H1 (cell line): ENCODE results near the gene OLFML2B. TPM values are rescaled to one million over a fixed set of nuclear protein-coding genes. Genes with fewer than 3 reads are reported as not detected.

Experiments
- CTCF ChIA-PET: fragments of 300-600 bp; sonication (Branson Sonifier 250); formaldehyde crosslinking; loops from one replicate; lab custom pipeline; 2021; ENCODE audit not compliant: partially characterized antibody; lab: Charles Lee
- POLR2A ChIA-PET: fragments of 300-600 bp; sonication (Branson Sonifier 250); formaldehyde crosslinking; loops from one replicate; lab custom pipeline; 2021; ENCODE audit warnings: inconsistent platforms; ENCODE audit not compliant: partially characterized antibody; lab: Charles Lee
- DNase-seq, 2 experiments: peaks; one replicate each; pipeline versions ENCODE4 v3.0.0 to v3.0.0-alpha.2; 2010 to 2022; ENCODE audit warnings: low spot score in 2 of 2, low read depth in 1 of 2, mixed read lengths in 1 of 2
- FAIRE-seq: peaks from 2 replicates; lab custom pipeline; 2011; peaks lifted over from hg19 to GRCh38; lab: Jason Lieb, UNC
- H2AFZ ChIP-seq: 2 replicates; pipeline ENCODE4 v1.8.1; 2012; ENCODE audit warnings: low read length, inconsistent platforms
- H2AK5ac ChIP-seq: 2 replicates; pipeline ENCODE4 v1.6.1; 2013; ENCODE audit warnings: low read depth, low read length
- H2BK120ac ChIP-seq: replicated peaks from 2 replicates; pipeline ENCODE3; 2013; ENCODE audit warnings: low read depth, low read length, inconsistent platforms
- H2BK12ac ChIP-seq: 2 replicates; pipeline ENCODE4 v1.6.1; 2013; ENCODE audit warnings: low read depth, low read length
- H2BK15ac ChIP-seq: 2 replicates; pipeline ENCODE4 v1.6.1; 2013; ENCODE audit warnings: low read length
- H2BK20ac ChIP-seq: 2 replicates; pipeline ENCODE4 v1.6.1; 2013; ENCODE audit warnings: low read length
- H2BK5ac ChIP-seq: 2 replicates; pipeline ENCODE4 v1.6.1; 2013; ENCODE audit warnings: low read depth, low read length
- H3K14ac ChIP-seq: 2 replicates; pipeline ENCODE4 v1.6.1; 2013; ENCODE audit warnings: inconsistent platforms; ENCODE audit not compliant: insufficient read length
- H3K18ac ChIP-seq: 2 replicates; pipeline ENCODE4 v1.6.1; 2013; ENCODE audit warnings: low read length; ENCODE audit errors: extremely low read depth
- H3K23ac ChIP-seq: 2 replicates; pipeline ENCODE4 v1.6.1; 2013; ENCODE audit warnings: inconsistent platforms; ENCODE audit not compliant: insufficient read length
- H3K23me2 ChIP-seq: 2 replicates; pipeline ENCODE4 v1.6.1; 2013; ENCODE audit warnings: low read depth, low read length
- H3K27ac ChIP-seq: 2 replicates; pipeline ENCODE4 v1.6.1; 2011; ENCODE audit warnings: low read depth, low read length, inconsistent platforms
- H3K27me3 ChIP-seq, 4 experiments: replicated peaks in 1 of 4; 1 replicate in 1 of 4; 2 replicates in 3 of 4; pipeline versions ENCODE4 v1.6.1 to v1.8.1; 2011 to 2013; ENCODE audit warnings: low read length in 3 of 4, mild to moderate bottlenecking in 3 of 4, inconsistent platforms in 2 of 4, mixed read lengths in 2 of 4, moderate library complexity in 1 of 4; ENCODE audit not compliant: control insufficient read depth in 3 of 4, insufficient read depth in 3 of 4; ENCODE audit errors: extremely low read depth in 1 of 4
- H3K36me3 ChIP-seq, 4 experiments: 2 replicates each; pipeline versions ENCODE4 v1.6.1 to v1.8.1; 2011 to 2013; ENCODE audit warnings: mild to moderate bottlenecking in 4 of 4, low read length in 3 of 4, moderate library complexity in 2 of 4, control low read depth in 1 of 4, inconsistent platforms in 1 of 4; ENCODE audit not compliant: insufficient read depth in 4 of 4, control insufficient read depth in 2 of 4
- H3K4ac ChIP-seq: replicated peaks from 2 replicates; pipeline ENCODE3; 2013; ENCODE audit warnings: low read length, low read depth, mixed read lengths, inconsistent platforms; ENCODE audit not compliant: insufficient read length
- H3K4me1 ChIP-seq, 4 experiments: replicated peaks in 1 of 4; 1 replicate in 1 of 4; 2 replicates in 3 of 4; pipeline versions ENCODE4 v1.6.1 to v1.8.1; 2011 to 2013; ENCODE audit warnings: low read length in 3 of 4, inconsistent platforms in 2 of 4, mixed read lengths in 1 of 4; ENCODE audit not compliant: insufficient read depth in 4 of 4, control insufficient read depth in 3 of 4
- H3K4me2 ChIP-seq, 2 experiments: 2 replicates each; pipeline versions ENCODE4 v1.6.1 to v1.8.1; 2011 to 2013; ENCODE audit warnings: low read depth in 2 of 2, low read length in 2 of 2, control low read depth in 1 of 2, inconsistent platforms in 1 of 2, mild to moderate bottlenecking in 1 of 2; ENCODE audit not compliant: insufficient read depth in 1 of 2
- H3K4me3 ChIP-seq, 4 experiments: fragments of 200-600, 300-600 bp in 1 of 4; sonication (generic), shearing (Covaris generic), sonication (Bioruptor Twin) in 1 of 4; 2 replicates each; pipeline versions ENCODE4 v1.5.1 to v1.8.1; 2011 to 2016; ENCODE audit warnings: low read length in 4 of 4, low read depth in 3 of 4, control low read depth in 2 of 4, inconsistent platforms in 2 of 4, mild to moderate bottlenecking in 2 of 4, mixed read lengths in 1 of 4, moderate library complexity in 1 of 4; ENCODE audit not compliant: insufficient read depth in 2 of 4; ENCODE audit errors: extremely low read depth in 1 of 4
- H3K56ac ChIP-seq: replicated peaks from 2 replicates; pipeline ENCODE3; 2013; ENCODE audit warnings: low read depth, mild to moderate bottlenecking, mixed read lengths, low read length, inconsistent platforms; ENCODE audit not compliant: insufficient read length
- H3K79me1 ChIP-seq: 2 replicates; pipeline ENCODE4 v1.6.1; 2013; ENCODE audit warnings: low read depth, low read length, control low read depth
- H3K79me2 ChIP-seq, 2 experiments: 2 replicates each; pipeline versions ENCODE4 v1.6.1 to v1.8.1; 2012 to 2013; ENCODE audit warnings: low read length in 2 of 2, mild to moderate bottlenecking in 2 of 2, inconsistent platforms in 1 of 2; ENCODE audit not compliant: insufficient read depth in 2 of 2, control insufficient read depth in 1 of 2
- H3K9ac ChIP-seq, 4 experiments: replicated peaks in 1 of 4; 1 replicate in 1 of 4; 2 replicates in 3 of 4; pipeline versions ENCODE4 v1.6.1 to v1.8.1; 2011 to 2013; ENCODE audit warnings: low read depth in 3 of 4, low read length in 3 of 4, control low read depth in 2 of 4, mild to moderate bottlenecking in 2 of 4, moderate library complexity in 2 of 4, inconsistent platforms in 1 of 4; ENCODE audit errors: extremely low read depth in 1 of 4
- H3K9me3 ChIP-seq, 2 experiments: 2 replicates each; pipeline versions ENCODE4 v1.6.1 to v1.8.1; 2012 to 2013; ENCODE audit warnings: mild to moderate bottlenecking in 2 of 2, moderate library complexity in 2 of 2, control low read depth in 1 of 2, inconsistent platforms in 1 of 2, low read depth in 1 of 2, low read length in 1 of 2, mixed read lengths in 1 of 2; ENCODE audit not compliant: insufficient read depth in 2 of 2
- H4K20me1 ChIP-seq, 2 experiments: replicated peaks in 1 of 2; 2 replicates each; pipeline versions ENCODE3 to v1.8.1; 2011 to 2013; ENCODE audit warnings: inconsistent platforms in 2 of 2, low read length in 2 of 2, mild to moderate bottlenecking in 1 of 2; ENCODE audit not compliant: insufficient read depth in 2 of 2, control insufficient read depth in 1 of 2
- H4K5ac ChIP-seq: 2 replicates; pipeline ENCODE4 v1.6.1; 2013; ENCODE audit warnings: low read length, low read depth, mixed read lengths, inconsistent platforms; ENCODE audit not compliant: insufficient read length
- H4K8ac ChIP-seq: 2 replicates; pipeline ENCODE4 v1.8.0; 2013; ENCODE audit warnings: mild to moderate bottlenecking, moderate library complexity, low read length, inconsistent platforms; ENCODE audit not compliant: insufficient read depth; ENCODE audit errors: extremely low read depth
- H4K91ac ChIP-seq: replicated peaks from 2 replicates; pipeline ENCODE3; 2013; ENCODE audit warnings: low read length, mixed read lengths, inconsistent platforms; ENCODE audit not compliant: insufficient read length
- EGR1 ChIP-seq: IDR thresholded peaks from 2 replicates; pipeline ENCODE4 v1.6.1; 2011; ENCODE audit warnings: low read depth, low read length, borderline replicate concordance
- EP300 ChIP-seq, 2 experiments: IDR thresholded peaks; 1 replicate in 1 of 2; 2 replicates in 1 of 2; pipeline ENCODE4 v1.6.1; 2011 to 2012; ENCODE audit warnings: low read depth in 2 of 2, low read length in 2 of 2, mild to moderate bottlenecking in 2 of 2, borderline replicate concordance in 1 of 2, inconsistent platforms in 1 of 2, moderate library complexity in 1 of 2
- EZH2 ChIP-seq: fragments of 200-600 bp; sonication (generic); IDR thresholded peaks from 2 replicates; pipeline ENCODE4 v1.7.1; 2012; ENCODE audit warnings: low read depth, mild to moderate bottlenecking, moderate library complexity, low read length, inconsistent platforms; ENCODE audit not compliant: severe bottlenecking
- KDM4A ChIP-seq: IDR thresholded peaks from one replicate; pipeline ENCODE4 v1.7.1; 2012; ENCODE audit warnings: low read depth, mild to moderate bottlenecking, moderate library complexity, low read length, inconsistent platforms; ENCODE audit not compliant: severe bottlenecking
- POLR2A ChIP-seq, 2 experiments: IDR thresholded peaks; 1 replicate in 1 of 2; 2 replicates in 1 of 2; pipeline ENCODE4 v1.6.1; 2011; ENCODE audit warnings: low read depth in 2 of 2, low read length in 2 of 2, mild to moderate bottlenecking in 2 of 2; ENCODE audit errors: control extremely low read depth in 1 of 2
- POU5F1 ChIP-seq: IDR thresholded peaks from 2 replicates; pipeline ENCODE4 v1.6.1; 2011; ENCODE audit warnings: low read depth, mild to moderate bottlenecking, low read length, moderate library complexity
- RFX5 ChIP-seq: IDR thresholded peaks from 2 replicates; pipeline ENCODE4 v1.6.1; 2011; ENCODE audit warnings: low read depth, low read length, improper control_type of control experiment, borderline replicate concordance
- RNF2 ChIP-seq: fragments of 200-900, 300-1000 bp; sonication (generic); IDR thresholded peaks from 2 replicates; pipeline ENCODE4 v1.7.1; 2016; ENCODE audit warnings: borderline replicate concordance, low read depth, mild to moderate bottlenecking, antibody characterized with exemption, low read length; ENCODE audit not compliant: poor library complexity, severe bottlenecking; ENCODE audit errors: missing control alignments
- RXRA ChIP-seq: IDR thresholded peaks from 2 replicates; pipeline ENCODE4 v1.6.1; 2011; ENCODE audit warnings: low read depth, mild to moderate bottlenecking, low read length, moderate library complexity; ENCODE audit not compliant: insufficient read depth
- SIN3A ChIP-seq, 2 experiments: IDR thresholded peaks in 1 of 2; conservative IDR thresholded peaks in 1 of 2; 2 replicates each; pipeline ENCODE4 v1.6.1; 2011 to 2012; ENCODE audit warnings: low read length in 2 of 2, improper control_type of control experiment in 1 of 2, low read depth in 1 of 2, mild to moderate bottlenecking in 1 of 2
- SIRT6 ChIP-seq: IDR thresholded peaks from one replicate; pipeline ENCODE4 v1.7.1; 2012; ENCODE audit warnings: low read length, inconsistent platforms
- SIX5 ChIP-seq: IDR thresholded peaks from 2 replicates; pipeline ENCODE4 v1.6.1; 2011; ENCODE audit warnings: mild to moderate bottlenecking, low read depth, low read length
- TAF7 ChIP-seq: optimal IDR thresholded peaks from 2 replicates; pipeline ENCODE3; 2011; ENCODE audit warnings: low read depth, mild to moderate bottlenecking, inconsistent platforms, low read length, moderate library complexity, borderline replicate concordance
- YY1 ChIP-seq: IDR thresholded peaks from 2 replicates; pipeline ENCODE4 v1.6.1; 2011; ENCODE audit warnings: low read depth, mild to moderate bottlenecking, low read length
- WGBS, 2 experiments: shearing (Covaris generic) in 1 of 2; methylation state at CpG; one replicate each; pipeline versions ENCODE4 v1.1.6 to v1.1.7; 2013 to 2015; ENCODE audit warnings: low lambda C conversion rate in 2 of 2, mixed read lengths in 2 of 2, inconsistent platforms in 1 of 2, low coverage in 1 of 2, missing lambda C conversion rate in 1 of 2; ENCODE audit not compliant: insufficient replicate concordance in 2 of 2, insufficient coverage in 1 of 2, insufficient read length in 1 of 2; ENCODE audit errors: extremely low coverage in 1 of 2, missing lambda C conversion rate in 1 of 2; 5-methylcytosine and 5-hydroxymethylcytosine counted together
- polyA plus RNA-seq, 7 experiments: library from polyadenylated mRNA; depleted of rRNA in 3 of 7; stranded (reverse) in 5 of 7; unstranded in 2 of 7; fragments of >200 nt in 5 of 7; fragments of 200-250 nt in 2 of 7; gene quantifications; 1 replicate in 5 of 7; 2 replicates in 1 of 7; 4 replicates in 1 of 7; pipeline versions ENCODE4 v1.2.1 to v1.2.3, GENCODE V29; 2011 to 2013; ENCODE audit warnings: missing spikeins in 2 of 7, mixed read lengths in 2 of 7
- total RNA-seq: library from RNA; stranded (reverse); fragmentation: NEBNext Ultra II Directional; extraction: Animal tissue kit (Norgen Biotek cat#: 25700); gene quantifications from 2 replicates; pipeline ENCODE4 v1.2.1, GENCODE V29; 2021

OLFML2B gene
- total and polyA plus RNA-seq, 2 of the 8 experiments (the other 6 are each of a cell fraction or from before 2014, with no cell fraction given): 6.5 to 10.4 TPM

- no peak overlapping the region for H3K27ac ChIP-seq
- H2BK20ac ChIP-seq: no peak overlapping the region
- H3K23ac ChIP-seq: no peak overlapping the region
- no peaks in the 10 kb centered on the region for H3K27me3 ChIP-seq
- H3K79me1 ChIP-seq: no peaks in the 10 kb centered on the region
- H3K23me2 ChIP-seq: no peaks in the 10 kb centered on the region
- no peak for DNase-seq
- H3K18ac ChIP-seq: no peak overlapping the region
- H2BK5ac ChIP-seq: no peak overlapping the region
- H4K5ac ChIP-seq: no peak overlapping the region
- H3K14ac ChIP-seq: no peak overlapping the region
- no peaks in the 10 kb centered on the region for H3K36me3 ChIP-seq
- no peaks in the 10 kb centered on the region for H3K9me3 ChIP-seq
- no peak overlapping the region for H3K4me2 ChIP-seq
- no peak overlapping the region for H2BK15ac ChIP-seq
- no peak overlapping the region for H3K4ac ChIP-seq
- no peak overlapping the region for H2AFZ ChIP-seq
- no peak overlapping the region for H2BK12ac ChIP-seq
- no peaks in the 10 kb centered on the region for H3K79me2 ChIP-seq
- no peak overlapping the region for H4K91ac ChIP-seq
- no peak for FAIRE-seq
- no peak overlapping the region for H2AK5ac ChIP-seq
- POLR2A ChIA-PET: interaction anchor here (0.6 to 1.1 kb wide), 2 partner anchors 18 to 31 kb away, joined by 3 read pairs; no protein-coding TSS in a partner anchor
- no peak overlapping the region for H3K4me3 ChIP-seq
- H2BK120ac ChIP-seq: no peak overlapping the region
- H3K56ac ChIP-seq: no peak overlapping the region
- 91% methylated on average over 1 of the region's 1 CpG; no CpG with 5 or more reads in 1 of the 2 experiments for WGBS, 2 experiments
- CTCF ChIA-PET: no interaction called here
- H4K20me1 ChIP-seq: no peaks in the 10 kb centered on the region
- no peak overlapping the region for H4K8ac ChIP-seq
- no peaks in the 10 kb centered on the region for H3K4me1 ChIP-seq
- H3K9ac ChIP-seq: no peak overlapping the region
- TF ChIP-seq SIN3A (conservative IDR thresholded peaks at IDR 0.05 in 1 of 2, IDR thresholded peaks at IDR 0.05 in 1 of 2; ENCODE audit: low read depth in 1 of 2, low read length in 2 of 2): no peak
- TF ChIP-seq POU5F1: no peak
- no peak for TF ChIP-seq SIX5
- no peak for TF ChIP-seq YY1
- TF ChIP-seq EP300 (IDR thresholded peaks at IDR 0.05; ENCODE audit: borderline replicate concordance in 1 of 2, low read depth in 2 of 2, low read length in 2 of 2): no peak
- no peak for TF ChIP-seq SIRT6
- TF ChIP-seq KDM4A: no peak
- TF ChIP-seq RNF2: no peak
- no peak for TF ChIP-seq POLR2A (IDR thresholded peaks at IDR 0.05; ENCODE audit: control extremely low read depth in 1 of 2, low read depth in 2 of 2, low read length in 2 of 2)
- no peak for TF ChIP-seq EZH2
- no peak for TF ChIP-seq EGR1
- TF ChIP-seq TAF7: no peak
- TF ChIP-seq RXRA: no peak
- TF ChIP-seq RFX5: no peak
Measured at GRCh38 chr1:161935264-161935663, 88.4 kb downstream of the OLFML2B start.
